ENCODE data around the gene CDK1. TPM values are rescaled to one million over a fixed set of nuclear protein-coding genes. Genes with fewer than 3 reads are reported as not detected.

The CDK1 gene
- total and polyA plus RNA-seq, 2 of the 8 experiments (the other 6 are each of a cell fraction or from before 2014, with no cell fraction given): 29.4 to 111 TPM

DNA sequence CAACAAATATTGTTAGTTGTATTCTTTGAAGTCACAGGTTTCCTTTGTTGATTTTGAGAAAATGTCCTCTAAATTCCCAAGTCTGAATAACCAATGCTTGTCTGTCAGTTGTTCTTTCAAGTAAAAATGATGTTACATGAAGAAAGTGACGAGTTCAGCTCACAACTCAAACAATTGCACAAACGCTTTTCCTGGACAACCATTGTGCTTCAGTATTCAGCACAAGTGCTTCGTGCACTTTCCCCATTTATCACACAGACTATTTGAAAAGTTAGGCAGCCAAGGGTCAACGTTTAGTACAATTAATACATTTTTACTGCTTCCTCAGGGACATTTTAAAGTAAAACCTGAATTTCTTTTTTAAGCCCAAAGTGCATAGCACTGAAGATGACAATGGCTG is 44.5 kb downstream of the CDK1 start (continued):
- TF ChIP-seq GABPA (IDR thresholded peaks at IDR 0.05; ENCODE audit: borderline replicate concordance, insufficient read depth, low read length) (no peak), TCF12 (IDR thresholded peaks at IDR 0.05; ENCODE audit: low read depth, low read length) (no peak), NRF1 (IDR thresholded peaks at IDR 0.05; ENCODE audit: low read depth, low read length) (no peak)

All from H1 (cell line).